GM23338 (cell line): ENCODE measurements around the gene ZNF385B. TPM values are rescaled to one million over a fixed set of nuclear protein-coding genes. Genes with fewer than 3 reads are reported as not detected.

Source experiments
- ATAC-seq: fragments of 200-7000 bp; cut with Tn5 transposase; 3 replicates; pipeline ENCODE4 v1.9.1; 2020
- DNase-seq: peaks from one replicate; pipeline ENCODE4 v3.0.0-alpha.2; 2015; ENCODE audit warnings: low spot score
- H2AFZ ChIP-seq: fragments of 200-600 bp; sonication (generic); 2 replicates; pipeline ENCODE4 v1.8.0; 2016; ENCODE audit warnings: antibody characterized with exemption, mild to moderate bottlenecking, moderate library complexity
- H3F3A ChIP-seq: fragments of 200-600 bp; sonication (generic); replicated peaks from 2 replicates; pipeline ENCODE4 v1.8.0; 2017; ENCODE audit warnings: antibody characterized with exemption, mixed run types, low read depth
- H3K27ac ChIP-seq: fragments of 200-600 bp; sonication (generic); 2 replicates; pipeline ENCODE4 v1.6.1; 2016; ENCODE audit warnings: low read depth
- H3K27me3 ChIP-seq: fragments of 200-600 bp; sonication (generic); 2 replicates; pipeline ENCODE4 v1.8.0; 2016; ENCODE audit warnings: mild to moderate bottlenecking, mixed run types, moderate library complexity; ENCODE audit not compliant: insufficient read depth
- H3K36me3 ChIP-seq: fragments of 200-600 bp; sonication (generic); 2 replicates; pipeline ENCODE4 v1.8.0; 2016; ENCODE audit warnings: mild to moderate bottlenecking; ENCODE audit not compliant: insufficient read depth
- H3K4me1 ChIP-seq: fragments of 200-600 bp; sonication (generic); 2 replicates; pipeline ENCODE4 v1.8.0; 2016; ENCODE audit warnings: mild to moderate bottlenecking, moderate library complexity; ENCODE audit not compliant: insufficient read depth
- H3K4me2 ChIP-seq: fragments of 200-600 bp; sonication (generic); 2 replicates; pipeline ENCODE4 v1.7.1; 2017; ENCODE audit warnings: mixed run types
- H3K4me3 ChIP-seq: fragments of 200-600 bp; sonication (generic); 2 replicates; pipeline ENCODE4 v1.6.1; 2016; ENCODE audit warnings: mixed run types
- H3K79me2 ChIP-seq: fragments of 200-600 bp; sonication (generic); replicated peaks from 2 replicates; pipeline ENCODE4 v1.8.0; 2017; ENCODE audit warnings: mild to moderate bottlenecking; ENCODE audit not compliant: insufficient read depth
- H3K9me2 ChIP-seq: fragments of 200-600 bp; sonication (generic); 2 replicates; pipeline ENCODE4 v1.8.0; 2017; ENCODE audit not compliant: insufficient read depth
- H4K20me1 ChIP-seq: fragments of 200-600 bp; sonication (generic); replicated peaks from 2 replicates; pipeline ENCODE4 v1.8.0; 2017; ENCODE audit warnings: mild to moderate bottlenecking; ENCODE audit not compliant: insufficient read depth
- H3K27ac Mint-ChIP-seq: 2 replicates; pipeline ENCODE4 v1.8.0; 2020; ENCODE audit warnings: inconsistent platforms, mild to moderate bottlenecking, moderate library complexity, mixed read lengths
- H3K27me3 Mint-ChIP-seq: 3 replicates; pipeline ENCODE4 v1.8.0; 2022; ENCODE audit warnings: low read depth, mild to moderate bottlenecking, moderate library complexity, mixed read lengths, inconsistent platforms; ENCODE audit not compliant: insufficient read depth, poor library complexity
- H3K36me3 Mint-ChIP-seq: 3 replicates; pipeline ENCODE4 v1.8.0; 2021; ENCODE audit warnings: low read depth, mild to moderate bottlenecking, inconsistent platforms, moderate library complexity, mixed read lengths
- H3K4me1 Mint-ChIP-seq: 3 replicates; pipeline ENCODE4 v1.8.0; 2020; ENCODE audit warnings: mild to moderate bottlenecking, inconsistent platforms, mixed read lengths
- H3K4me3 Mint-ChIP-seq: 3 replicates; pipeline ENCODE4 v1.8.0; 2021; ENCODE audit warnings: moderate library complexity, mild to moderate bottlenecking, inconsistent platforms, mixed read lengths
- H3K9me3 Mint-ChIP-seq: 3 replicates; pipeline ENCODE4 v1.8.0; 2020; ENCODE audit warnings: moderate library complexity, mild to moderate bottlenecking, inconsistent platforms, mixed read lengths
- CREB1 ChIP-seq: fragments of 250-450 bp; sonication (Bioruptor Pico); IDR thresholded peaks from 2 replicates; pipeline ENCODE4 v1.5.0; 2020; ENCODE audit warnings: low read depth, mild to moderate bottlenecking, moderate library complexity
- CTCF ChIP-seq, 2 experiments: fragments of 200-600 bp in 1 of 2; sonication (generic) in 1 of 2; conservative IDR thresholded peaks; 2 replicates each; pipeline versions ENCODE4 v1.5.1 to v1.6.1; 2016 to 2017; ENCODE audit warnings: antibody characterized with exemption in 2 of 2, low read depth in 2 of 2, mild to moderate bottlenecking in 2 of 2, moderate library complexity in 1 of 2
- EZH2 ChIP-seq: fragments of 200-600 bp; sonication (generic); IDR thresholded peaks from one replicate; pipeline ENCODE4 v1.8.0; 2017; ENCODE audit warnings: antibody characterized with exemption, mild to moderate bottlenecking, low read depth; ENCODE audit not compliant: unreplicated experiment
- EZH2phosphoT487 ChIP-seq: fragments of 200-600 bp; sonication (generic); IDR thresholded peaks from one replicate; pipeline ENCODE4 v1.8.1; 2018; ENCODE audit warnings: antibody characterized with exemption; ENCODE audit not compliant: unreplicated experiment
- JUNB ChIP-seq: IDR thresholded peaks from one replicate; pipeline ENCODE4 v1.6.1; 2016; ENCODE audit warnings: antibody characterized with exemption; ENCODE audit not compliant: unreplicated experiment
- NANOG ChIP-seq: IDR thresholded peaks from 2 replicates; pipeline ENCODE4 v1.6.1; 2016; ENCODE audit warnings: antibody characterized with exemption, borderline replicate concordance
- POLR2AphosphoS5 ChIP-seq: IDR thresholded peaks from 2 replicates; pipeline ENCODE4 v1.6.1; 2016; ENCODE audit warnings: antibody characterized with exemption, low read depth
- REST ChIP-seq: IDR thresholded peaks from one replicate; pipeline ENCODE4 v1.6.1; 2018; ENCODE audit warnings: antibody characterized with exemption; ENCODE audit not compliant: unreplicated experiment
- STAT1 ChIP-seq: IDR thresholded peaks from one replicate; pipeline ENCODE4 v1.6.1; 2016; ENCODE audit warnings: antibody characterized with exemption; ENCODE audit not compliant: unreplicated experiment
- ZNF114 ChIP-seq: fragments of 250-450 bp; sonication (Bioruptor Pico); IDR thresholded peaks from 2 replicates; pipeline ENCODE4 v1.5.0; 2020; ENCODE audit warnings: mild to moderate bottlenecking, moderate library complexity
- ZNF331 ChIP-seq: fragments of 250-450 bp; sonication (Bioruptor Pico); IDR thresholded peaks from 2 replicates; pipeline ENCODE4 v1.5.0; 2020; ENCODE audit warnings: low read depth, mild to moderate bottlenecking, moderate library complexity
- polyA plus RNA-seq: library from polyadenylated mRNA; unstranded; fragments of >200 nt; fragmentation: Nextera tagmentation; extraction: Ambion mirVana; gene quantifications from 2 replicates; pipeline ENCODE4 v1.2.1, GENCODE V29; 2016
- total RNA-seq: library from RNA; depleted of rRNA; stranded (reverse); fragments of >200 nt; shearing (Covaris generic); gene quantifications from 2 replicates; pipeline ENCODE4 v1.2.3, GENCODE V29; 2014
- TF ChIP-seq, protein P1 (sequence below): fragments of 250-450 bp; sonication (Bioruptor Pico); IDR thresholded peaks from 2 replicates; pipeline ENCODE4 v1.5.0; 2020; ENCODE audit warnings: mild to moderate bottlenecking, moderate library complexity
- TF ChIP-seq, protein P2 (sequence below): IDR thresholded peaks from 2 replicates; pipeline ENCODE4 v1.6.1; 2016; ENCODE audit warnings: antibody characterized with exemption

ZNF385B gene
- total and polyA plus RNA-seq, 2 experiments from 2014 or later, result 1.5 to 4.6 TPM

DNA sequence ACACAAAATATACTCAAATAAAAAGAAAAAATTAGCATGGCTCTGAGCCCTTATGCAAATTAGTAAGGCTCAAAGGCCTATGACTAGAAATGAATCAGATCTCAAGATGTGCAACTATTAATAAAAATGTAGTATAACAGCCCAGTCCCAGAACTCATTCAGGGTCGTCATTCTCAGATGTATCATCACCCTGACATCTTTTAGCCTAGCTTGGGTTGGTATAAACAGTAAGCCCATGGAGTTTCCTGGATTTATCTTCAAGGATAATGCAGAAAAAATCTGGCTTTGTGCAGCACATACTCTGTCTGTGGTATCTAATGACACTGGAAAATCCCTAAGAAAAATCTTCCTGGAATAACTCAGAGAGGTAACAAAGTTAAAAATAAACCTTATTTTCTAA, 239.3 kb downstream of the ZNF385B start:
- no peaks in the 10 kb centered on the region for H3K4me1 Mint-ChIP-seq
- ATAC-seq, result no peak

More for the DNA sequence above, 239.3 kb downstream of the ZNF385B start:
- no peaks in the 10 kb centered on the region for H3K27me3 ChIP-seq
- H2AFZ ChIP-seq, result no peak overlapping the region
- H3K79me2 ChIP-seq, result no peaks in the 10 kb centered on the region
- no peaks in the 10 kb centered on the region for H3K36me3 ChIP-seq
- peaks cover 2% of the 10 kb centered on the region for H3K27me3 Mint-ChIP-seq
- H3K4me1 ChIP-seq, result no peaks in the 10 kb centered on the region
- H3F3A ChIP-seq, result no peaks in the 10 kb centered on the region
- DNase-seq, result no peak
- TF ChIP-seq, protein P1, sequence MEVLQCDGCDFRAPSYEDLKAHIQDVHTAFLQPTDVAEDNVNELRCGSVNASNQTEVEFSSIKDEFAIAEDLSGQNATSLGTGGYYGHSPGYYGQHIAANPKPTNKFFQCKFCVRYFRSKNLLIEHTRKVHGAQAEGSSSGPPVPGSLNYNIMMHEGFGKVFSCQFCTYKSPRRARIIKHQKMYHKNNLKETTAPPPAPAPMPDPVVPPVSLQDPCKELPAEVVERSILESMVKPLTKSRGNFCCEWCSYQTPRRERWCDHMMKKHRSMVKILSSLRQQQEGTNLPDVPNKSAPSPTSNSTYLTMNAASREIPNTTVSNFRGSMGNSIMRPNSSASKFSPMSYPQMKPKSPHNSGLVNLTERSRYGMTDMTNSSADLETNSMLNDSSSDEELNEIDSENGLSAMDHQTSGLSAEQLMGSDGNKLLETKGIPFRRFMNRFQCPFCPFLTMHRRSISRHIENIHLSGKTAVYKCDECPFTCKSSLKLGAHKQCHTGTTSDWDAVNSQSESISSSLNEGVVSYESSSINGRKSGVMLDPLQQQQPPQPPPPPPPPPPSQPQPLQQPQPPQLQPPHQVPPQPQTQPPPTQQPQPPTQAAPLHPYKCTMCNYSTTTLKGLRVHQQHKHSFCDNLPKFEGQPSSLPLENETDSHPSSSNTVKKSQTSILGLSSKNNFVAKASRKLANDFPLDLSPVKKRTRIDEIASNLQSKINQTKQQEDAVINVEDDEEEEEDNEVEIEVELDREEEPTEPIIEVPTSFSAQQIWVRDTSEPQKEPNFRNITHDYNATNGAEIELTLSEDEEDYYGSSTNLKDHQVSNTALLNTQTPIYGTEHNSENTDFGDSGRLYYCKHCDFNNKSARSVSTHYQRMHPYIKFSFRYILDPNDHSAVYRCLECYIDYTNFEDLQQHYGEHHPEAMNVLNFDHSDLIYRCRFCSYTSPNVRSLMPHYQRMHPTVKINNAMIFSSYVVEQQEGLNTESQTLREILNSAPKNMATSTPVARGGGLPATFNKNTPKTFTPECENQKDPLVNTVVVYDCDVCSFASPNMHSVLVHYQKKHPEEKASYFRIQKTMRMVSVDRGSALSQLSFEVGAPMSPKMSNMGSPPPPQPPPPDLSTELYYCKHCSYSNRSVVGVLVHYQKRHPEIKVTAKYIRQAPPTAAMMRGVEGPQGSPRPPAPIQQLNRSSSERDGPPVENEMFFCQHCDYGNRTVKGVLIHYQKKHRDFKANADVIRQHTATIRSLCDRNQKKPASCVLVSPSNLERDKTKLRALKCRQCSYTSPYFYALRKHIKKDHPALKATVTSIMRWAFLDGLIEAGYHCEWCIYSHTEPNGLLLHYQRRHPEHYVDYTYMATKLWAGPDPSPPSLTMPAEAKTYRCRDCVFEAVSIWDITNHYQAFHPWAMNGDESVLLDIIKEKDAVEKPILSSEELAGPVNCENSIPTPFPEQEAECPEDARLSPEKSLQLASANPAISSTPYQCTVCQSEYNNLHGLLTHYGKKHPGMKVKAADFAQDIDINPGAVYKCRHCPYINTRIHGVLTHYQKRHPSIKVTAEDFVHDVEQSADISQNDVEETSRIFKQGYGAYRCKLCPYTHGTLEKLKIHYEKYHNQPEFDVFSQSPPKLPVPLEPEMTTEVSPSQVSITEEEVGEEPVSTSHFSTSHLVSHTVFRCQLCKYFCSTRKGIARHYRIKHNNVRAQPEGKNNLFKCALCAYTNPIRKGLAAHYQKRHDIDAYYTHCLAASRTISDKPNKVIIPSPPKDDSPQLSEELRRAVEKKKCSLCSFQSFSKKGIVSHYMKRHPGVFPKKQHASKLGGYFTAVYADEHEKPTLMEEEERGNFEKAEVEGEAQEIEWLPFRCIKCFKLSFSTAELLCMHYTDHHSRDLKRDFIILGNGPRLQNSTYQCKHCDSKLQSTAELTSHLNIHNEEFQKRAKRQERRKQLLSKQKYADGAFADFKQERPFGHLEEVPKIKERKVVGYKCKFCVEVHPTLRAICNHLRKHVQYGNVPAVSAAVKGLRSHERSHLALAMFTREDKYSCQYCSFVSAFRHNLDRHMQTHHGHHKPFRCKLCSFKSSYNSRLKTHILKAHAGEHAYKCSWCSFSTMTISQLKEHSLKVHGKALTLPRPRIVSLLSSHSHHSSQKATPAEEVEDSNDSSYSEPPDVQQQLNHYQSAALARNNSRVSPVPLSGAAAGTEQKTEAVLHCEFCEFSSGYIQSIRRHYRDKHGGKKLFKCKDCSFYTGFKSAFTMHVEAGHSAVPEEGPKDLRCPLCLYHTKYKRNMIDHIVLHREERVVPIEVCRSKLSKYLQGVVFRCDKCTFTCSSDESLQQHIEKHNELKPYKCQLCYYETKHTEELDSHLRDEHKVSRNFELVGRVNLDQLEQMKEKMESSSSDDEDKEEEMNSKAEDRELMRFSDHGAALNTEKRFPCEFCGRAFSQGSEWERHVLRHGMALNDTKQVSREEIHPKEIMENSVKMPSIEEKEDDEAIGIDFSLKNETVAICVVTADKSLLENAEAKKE (CRISPR knock-in tag), result no peak
- TF ChIP-seq REST (no peak), CTCF (conservative IDR thresholded peaks at IDR 0.05; ENCODE audit: low read depth in 2 of 2) (no peak), POLR2AphosphoS5 (no peak), JUNB (no peak), EZH2 (no peak), ZNF114 (no peak), EZH2phosphoT487 (no peak), STAT1 (no peak), ZNF331 (no peak), NANOG (no peak), CREB1 (CRISPR knock-in tag) (no peak)
- TF ChIP-seq, protein P2, sequence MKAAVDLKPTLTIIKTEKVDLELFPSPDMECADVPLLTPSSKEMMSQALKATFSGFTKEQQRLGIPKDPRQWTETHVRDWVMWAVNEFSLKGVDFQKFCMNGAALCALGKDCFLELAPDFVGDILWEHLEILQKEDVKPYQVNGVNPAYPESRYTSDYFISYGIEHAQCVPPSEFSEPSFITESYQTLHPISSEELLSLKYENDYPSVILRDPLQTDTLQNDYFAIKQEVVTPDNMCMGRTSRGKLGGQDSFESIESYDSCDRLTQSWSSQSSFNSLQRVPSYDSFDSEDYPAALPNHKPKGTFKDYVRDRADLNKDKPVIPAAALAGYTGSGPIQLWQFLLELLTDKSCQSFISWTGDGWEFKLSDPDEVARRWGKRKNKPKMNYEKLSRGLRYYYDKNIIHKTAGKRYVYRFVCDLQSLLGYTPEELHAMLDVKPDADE, result no peak
- H3K36me3 Mint-ChIP-seq, result 0 out of 3 replicates have a peak, but pooled peaks cover 5% of the 10 kb centered on the region
- no peaks in the 10 kb centered on the region for H3K9me2 ChIP-seq
- H3K27ac ChIP-seq, result no peak overlapping the region
- peaks cover 5% of the 10 kb centered on the region; the same call in 1 of the 3 replicates for H3K9me3 Mint-ChIP-seq
- no peak overlapping the region for H3K4me2 ChIP-seq
- no peak overlapping the region for H3K4me3 ChIP-seq
- no peak overlapping the region for H3K4me3 Mint-ChIP-seq
- H4K20me1 ChIP-seq, result no peaks in the 10 kb centered on the region
- no peak overlapping the region for H3K27ac Mint-ChIP-seq
